Activated naive CD4-positive, alpha-beta T cell treated with anti-CD3 and anti-CD28 coated beads, Interleukin-2, amount 50 U/mL, for 16 hours (primary cell): ENCODE data around the gene LOXL4.

Source experiments
- DNase-seq: peaks from one replicate; pipeline ENCODE4 v3.0.0-alpha.2; 2020

The LOXL4 gene

GRCh38 chr10:98263088-98263487 lies 4.9 kb downstream of the LOXL4 start:
- no peak for DNase-seq

- DNase-seq, result no peak
Measured at GRCh38 chr10:98262571-98262970, 5.4 kb downstream of the LOXL4 start.

GRCh38 chr10:98261436-98262277 lies 6.3 kb downstream of the LOXL4 start:
- no peak for DNase-seq

- DNase-seq, result no peak
Measured at GRCh38 chr10:98260752-98261151, 7.2 kb downstream of the LOXL4 start.

- no peak for DNase-seq
Measured at GRCh38 chr10:98260350-98260749, 7.6 kb downstream of the LOXL4 start.

GRCh38 chr10:98259606-98260315 lies 8.2 kb downstream of the LOXL4 start:
- no peak for DNase-seq

GRCh38 chr10:98258683-98259454 lies 9.1 kb downstream of the LOXL4 start:
- no peak for DNase-seq

GRCh38 chr10:98257961-98258360 lies 10.0 kb downstream of the LOXL4 start:
- no peak for DNase-seq

GRCh38 chr10:98257198-98257597 lies 10.8 kb downstream of the LOXL4 start:
- no peak for DNase-seq

GRCh38 chr10:98256692-98257091 lies 11.3 kb downstream of the LOXL4 start:
- DNase-seq, result no peak

- DNase-seq, result no peak
Measured at GRCh38 chr10:98255146-98255877, 12.7 kb downstream of the LOXL4 start.

GRCh38 chr10:98254234-98254974 lies 13.6 kb downstream of the LOXL4 start:
- no peak for DNase-seq

- DNase-seq, result no peak
Measured at GRCh38 chr10:98253499-98253898, 14.5 kb downstream of the LOXL4 start.

- DNase-seq, result no peak
Measured at GRCh38 chr10:98252464-98252863, 15.5 kb downstream of the LOXL4 start.

- no peak for DNase-seq
Measured at GRCh38 chr10:98251399-98251798, 16.6 kb downstream of the LOXL4 start.

- no peak for DNase-seq
Measured at GRCh38 chr10:98249134-98249533, 18.9 kb downstream of the LOXL4 start.

- DNase-seq, result no peak
Measured at GRCh38 chr10:98248018-98248417, 20.0 kb downstream of the LOXL4 start.

GRCh38 chr10:98246911-98247805 lies 20.8 kb downstream of the LOXL4 start:
- DNase-seq, result no peak

GRCh38 chr10:98244586-98244985 lies 23.4 kb downstream of the LOXL4 start:
- no peak for DNase-seq

- no peak for DNase-seq
Measured at GRCh38 chr10:98244141-98244540, 23.9 kb downstream of the LOXL4 start.

- no peak for DNase-seq
Measured at GRCh38 chr10:98242823-98243222, 25.2 kb downstream of the LOXL4 start.
